ENCODE data around the gene POLG2.
"Not testable (repeated sequence)": the region's sequence is repeated elsewhere in the genome, so short reads cannot be mapped to it uniquely, and the experiment has no call there.

The POLG2 gene

DNA sequence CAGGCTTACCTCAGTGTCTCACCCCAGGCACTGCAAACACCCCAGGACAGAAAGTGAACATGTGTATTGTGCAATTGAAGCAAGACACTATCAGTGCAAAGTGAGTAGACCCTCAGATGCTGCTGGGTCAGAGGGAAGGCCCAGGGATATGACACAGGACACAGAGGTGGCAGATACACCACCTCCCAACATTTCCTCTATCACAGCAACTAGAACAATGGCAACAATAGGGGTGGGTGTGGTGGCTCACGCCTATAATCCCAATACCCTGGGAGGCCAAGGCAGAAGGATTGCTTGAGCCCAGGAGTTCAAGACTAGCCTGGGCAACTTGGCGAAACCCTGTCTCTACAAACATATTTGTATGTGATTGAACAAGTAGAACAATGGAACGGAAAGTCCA lies 25.4 kb downstream of the POLG2 start:
- TF ChIP-seq, protein P1, sequence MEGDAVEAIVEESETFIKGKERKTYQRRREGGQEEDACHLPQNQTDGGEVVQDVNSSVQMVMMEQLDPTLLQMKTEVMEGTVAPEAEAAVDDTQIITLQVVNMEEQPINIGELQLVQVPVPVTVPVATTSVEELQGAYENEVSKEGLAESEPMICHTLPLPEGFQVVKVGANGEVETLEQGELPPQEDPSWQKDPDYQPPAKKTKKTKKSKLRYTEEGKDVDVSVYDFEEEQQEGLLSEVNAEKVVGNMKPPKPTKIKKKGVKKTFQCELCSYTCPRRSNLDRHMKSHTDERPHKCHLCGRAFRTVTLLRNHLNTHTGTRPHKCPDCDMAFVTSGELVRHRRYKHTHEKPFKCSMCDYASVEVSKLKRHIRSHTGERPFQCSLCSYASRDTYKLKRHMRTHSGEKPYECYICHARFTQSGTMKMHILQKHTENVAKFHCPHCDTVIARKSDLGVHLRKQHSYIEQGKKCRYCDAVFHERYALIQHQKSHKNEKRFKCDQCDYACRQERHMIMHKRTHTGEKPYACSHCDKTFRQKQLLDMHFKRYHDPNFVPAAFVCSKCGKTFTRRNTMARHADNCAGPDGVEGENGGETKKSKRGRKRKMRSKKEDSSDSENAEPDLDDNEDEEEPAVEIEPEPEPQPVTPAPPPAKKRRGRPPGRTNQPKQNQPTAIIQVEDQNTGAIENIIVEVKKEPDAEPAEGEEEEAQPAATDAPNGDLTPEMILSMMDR (IDR thresholded peaks at IDR 0.05; ENCODE audit: extremely low read depth, insufficient read depth, missing control alignments): no peak
- in situ Hi-C loops (cut with MboI; ENCODE audit: low pct_unique_long_range_greater_than_20kb, low sequenced_read_pairs, unreplicated experiment): no loop called here

DNA sequence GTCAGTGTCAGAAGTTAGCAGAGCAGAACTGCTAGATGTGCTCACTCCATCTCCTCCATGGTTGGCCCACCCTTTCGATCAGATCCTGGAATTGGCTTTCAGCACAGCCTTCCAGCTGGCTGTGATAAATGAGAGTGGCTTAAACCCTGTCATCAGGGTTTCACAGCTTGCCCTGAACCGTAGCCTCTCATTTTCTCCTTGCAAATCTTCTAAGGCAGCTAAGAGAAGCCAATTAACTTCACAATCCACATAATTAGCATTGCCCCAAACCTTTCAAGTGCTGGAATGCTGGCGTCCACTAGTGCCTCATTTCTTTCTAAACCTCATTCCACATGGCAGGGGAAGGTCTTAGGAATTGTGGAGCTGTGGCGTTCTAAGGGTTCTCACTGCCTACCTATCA lies 26.2 kb downstream of the POLG2 start:
- no peak for DNase-seq (ENCODE audit: low spot score)

More for the DNA sequence above, 25.4 kb downstream of the POLG2 start:
- no peak for DNase-seq (ENCODE audit: low spot score)

DNA sequence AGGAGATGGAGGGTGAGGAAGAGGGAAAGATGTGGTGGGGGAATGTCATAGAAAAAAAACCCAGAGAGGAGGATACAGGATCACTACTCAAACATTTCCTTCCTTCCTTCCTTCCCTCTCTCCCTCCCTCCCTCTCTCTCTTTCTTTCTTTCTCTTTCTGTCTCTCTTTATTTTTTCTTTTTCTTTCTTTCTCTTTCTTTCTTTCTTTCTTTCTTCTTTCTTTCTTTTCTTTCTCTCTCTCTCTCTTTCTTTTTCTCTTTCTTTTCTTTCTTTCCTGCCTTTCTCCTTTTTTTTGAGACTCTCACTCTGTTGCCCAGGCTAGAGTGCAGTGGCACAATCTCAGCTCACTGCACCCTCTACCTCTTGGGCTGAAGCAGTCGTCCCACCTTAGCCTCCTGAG lies 30.0 kb downstream of the POLG2 start:
- in situ Hi-C loops (cut with MboI; ENCODE audit: low pct_unique_long_range_greater_than_20kb, low sequenced_read_pairs, unreplicated experiment); DNase-seq (ENCODE audit: low spot score): not testable (repeated sequence)

More for the DNA sequence above, 26.2 kb downstream of the POLG2 start:
- TF ChIP-seq, protein P1 (IDR thresholded peaks at IDR 0.05; ENCODE audit: extremely low read depth, insufficient read depth, missing control alignments): no peak
- in situ Hi-C loops (cut with MboI; ENCODE audit: low pct_unique_long_range_greater_than_20kb, low sequenced_read_pairs, unreplicated experiment): no loop called here

DNA sequence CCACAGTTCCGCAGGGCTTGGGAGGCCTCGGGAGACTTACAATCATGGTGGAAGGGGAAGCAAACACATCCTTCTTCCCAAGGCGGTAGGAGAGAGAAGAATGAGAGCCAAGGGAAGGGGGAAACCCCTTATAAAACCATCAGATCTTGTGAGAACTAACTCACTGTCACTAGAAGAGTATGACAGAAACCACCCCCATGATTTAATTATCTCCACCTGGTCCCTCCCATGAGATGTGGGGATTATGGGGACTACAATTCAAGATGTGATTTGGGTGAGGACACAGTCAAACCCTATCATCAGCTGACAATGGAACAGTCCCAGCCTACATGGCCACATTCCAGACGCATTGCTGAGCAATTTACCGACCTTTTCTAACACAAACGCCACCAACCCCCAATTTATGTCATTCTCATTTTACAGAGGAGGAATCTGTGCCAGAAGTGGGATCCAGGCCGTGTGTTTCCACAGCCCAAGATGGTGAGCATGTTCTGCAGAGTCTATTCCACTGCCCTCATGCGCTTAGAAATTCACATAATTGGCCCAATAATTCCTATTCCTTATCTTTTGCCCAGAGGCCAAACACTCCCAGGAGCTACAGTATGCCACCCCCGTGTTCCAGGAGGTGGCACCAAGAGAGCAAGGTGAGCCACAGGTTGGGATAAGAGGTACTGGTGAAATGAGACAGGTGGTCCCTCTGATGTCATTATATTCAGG lies 30.7 kb downstream of the POLG2 start:
- in situ Hi-C loops (cut with MboI; ENCODE audit: low pct_unique_long_range_greater_than_20kb, low sequenced_read_pairs, unreplicated experiment): no loop called here
- no peak for DNase-seq (ENCODE audit: low spot score)
- TF ChIP-seq, protein P1 (IDR thresholded peaks at IDR 0.05; ENCODE audit: extremely low read depth, insufficient read depth, missing control alignments): no peak

DNA sequence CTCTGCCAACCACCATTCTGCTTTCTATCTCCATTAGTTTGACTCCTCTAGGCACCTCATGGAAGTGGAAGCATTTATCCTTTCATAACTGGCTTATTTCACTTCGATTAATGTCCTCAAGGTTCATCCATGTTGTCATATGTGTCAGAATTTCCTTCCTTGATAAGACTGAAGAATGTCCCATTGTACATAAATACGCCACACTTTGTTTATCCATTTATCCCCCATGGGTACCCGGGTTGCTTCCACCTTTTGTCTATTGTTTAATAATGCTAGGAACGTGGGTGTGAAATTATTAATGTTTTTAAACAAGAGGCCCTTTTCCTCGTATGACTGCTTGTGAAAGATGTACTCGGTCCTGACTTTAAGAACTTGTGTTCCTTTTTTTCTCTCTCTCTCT lies 35.1 kb downstream of the POLG2 start:
- in situ Hi-C loops (cut with MboI; ENCODE audit: low pct_unique_long_range_greater_than_20kb, low sequenced_read_pairs, unreplicated experiment): no loop called here
- TF ChIP-seq, protein P1 (IDR thresholded peaks at IDR 0.05; ENCODE audit: extremely low read depth, insufficient read depth, missing control alignments): no peak
- no peak for DNase-seq (ENCODE audit: low spot score)

DNA sequence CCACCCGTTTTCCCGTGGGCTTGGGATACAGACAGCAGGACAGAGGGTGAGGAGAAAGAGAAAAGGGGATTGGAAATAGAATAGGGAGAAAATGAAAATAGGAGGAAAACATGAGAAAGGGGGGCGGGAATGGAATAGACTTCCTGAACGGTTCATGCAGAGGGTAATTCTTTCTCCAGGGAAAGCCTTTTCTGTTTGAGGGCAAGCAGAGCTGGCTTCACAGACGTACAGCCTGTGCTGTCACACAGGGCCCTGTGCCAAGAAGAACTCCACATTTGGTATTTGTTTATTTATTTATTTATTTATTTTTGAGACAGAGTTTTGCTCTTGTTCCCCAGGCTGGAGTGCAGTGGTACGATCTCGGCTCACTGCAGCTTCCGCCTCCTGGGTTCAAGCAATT lies 35.9 kb downstream of the POLG2 start:
- no peak for DNase-seq (ENCODE audit: low spot score)
- TF ChIP-seq, protein P1 (IDR thresholded peaks at IDR 0.05; ENCODE audit: extremely low read depth, insufficient read depth, missing control alignments): no peak
- in situ Hi-C loops (cut with MboI; ENCODE audit: low pct_unique_long_range_greater_than_20kb, low sequenced_read_pairs, unreplicated experiment): no loop called here

DNA sequence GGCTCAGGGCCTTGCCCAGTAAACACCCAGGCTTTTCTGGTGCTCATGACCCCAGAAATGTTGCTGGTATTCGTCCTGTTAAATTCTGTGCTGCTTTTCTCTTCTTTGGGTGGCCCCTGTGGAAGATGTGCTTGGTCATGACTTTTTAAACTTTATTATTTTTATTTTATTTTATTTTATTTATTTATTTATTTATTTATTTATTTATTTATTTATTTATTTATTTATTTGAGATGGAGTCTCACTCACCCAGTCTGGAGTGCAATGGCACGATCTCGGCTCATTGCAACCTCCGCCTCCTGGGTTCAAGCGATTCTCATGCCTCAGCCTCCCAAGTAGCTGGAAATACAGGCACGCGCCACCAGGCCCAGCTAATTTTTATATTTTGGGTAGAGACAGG lies 37.0 kb downstream of the POLG2 start:
- in situ Hi-C loops (cut with MboI; ENCODE audit: low pct_unique_long_range_greater_than_20kb, low sequenced_read_pairs, unreplicated experiment); DNase-seq (ENCODE audit: low spot score): not testable (repeated sequence)

DNA sequence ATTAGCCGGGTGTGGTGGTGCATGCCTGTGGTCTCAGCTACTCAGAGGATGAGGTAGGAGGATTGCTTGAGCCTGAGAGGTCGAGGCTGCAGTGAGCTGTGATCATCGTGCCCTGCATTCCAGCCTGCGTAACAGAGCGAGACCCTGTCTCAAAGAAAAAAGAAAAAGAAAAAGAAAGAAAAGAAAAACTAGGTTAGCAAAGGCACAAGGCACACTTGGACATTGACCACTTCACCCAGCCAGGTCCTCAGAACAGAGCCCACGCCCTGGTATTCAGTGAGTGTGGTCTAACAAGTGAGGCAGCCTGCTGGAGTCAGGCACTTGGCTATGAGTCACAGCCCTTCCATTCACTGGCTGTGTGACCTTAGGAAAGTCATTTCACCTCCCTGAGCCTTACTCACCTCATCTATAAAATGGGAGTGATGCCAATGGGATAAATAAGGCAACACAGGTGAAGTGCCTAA lies 37.5 kb downstream of the POLG2 start:
- no peak for DNase-seq (ENCODE audit: low spot score)
- TF ChIP-seq, protein P1 (IDR thresholded peaks at IDR 0.05; ENCODE audit: extremely low read depth, insufficient read depth, missing control alignments): no peak
- in situ Hi-C loops (cut with MboI; ENCODE audit: low pct_unique_long_range_greater_than_20kb, low sequenced_read_pairs, unreplicated experiment): no loop called here

Measured in GM13977 (cell line).